Gastrocnemius medialis (tissue), 4 donors: Measurements from ENCODE around the gene ANO6. TPM values are rescaled to one million over a fixed set of nuclear protein-coding genes. Genes with fewer than 3 reads are reported as not detected.

Experiments used
- ATAC-seq, 2 donors: fragments of 150-250 bp; one replicate each; pipeline ENCODE4 v1.9.1; 2016
- DNase-seq, 2 donors: peaks; one replicate each; pipeline ENCODE4 v3.0.0-alpha.2; 2019
- H3K27ac ChIP-seq, 4 donors: fragments of 200-600 bp; sonication (generic); 1 replicate in 1 of 4; 2 replicates in 3 of 4; pipeline ENCODE4 v1.5.1; 2016 to 2018; ENCODE audit warnings: mild to moderate bottlenecking in 2 of 4, moderate library complexity in 1 of 4
- H3K27me3 ChIP-seq, 3 donors: fragments of 200-600 bp; sonication (generic) in 2 of 3; 1 replicate in 1 of 3; 2 replicates in 2 of 3; pipeline versions ENCODE4 v1.5.1 to v1.6.0; 2016 to 2019; ENCODE audit warnings: mild to moderate bottlenecking in 1 of 3, moderate library complexity in 1 of 3
- H3K36me3 ChIP-seq, 2 donors: fragments of 200-600 bp; sonication (generic) in 1 of 2; one replicate each; pipeline ENCODE4 v1.5.1; 2017 to 2018
- H3K4me1 ChIP-seq, 2 donors: fragments of 200-600 bp; sonication (generic) in 1 of 2; one replicate each; pipeline ENCODE4 v1.5.1; 2016 to 2017; ENCODE audit warnings: mild to moderate bottlenecking in 2 of 2
- H3K4me3 ChIP-seq, 4 donors: fragments of 200-600 bp; sonication (generic) in 3 of 4; 1 replicate in 1 of 4; 2 replicates in 3 of 4; pipeline ENCODE4 v1.5.1; 2016 to 2019; ENCODE audit warnings: mild to moderate bottlenecking in 2 of 4
- H3K9me3 ChIP-seq, 3 donors: fragments of 200-600 bp; sonication (generic) in 2 of 3; 1 replicate in 1 of 3; 2 replicates in 2 of 3; pipeline ENCODE4 v1.5.1; 2016 to 2019
- CTCF ChIP-seq, 5 experiments: fragments of 450-650 bp in 3 of 5; fragments of 200-600 bp in 2 of 5; sonication (generic) in 2 of 5; IDR thresholded peaks in 4 of 5; conservative IDR thresholded peaks in 1 of 5; 1 replicate in 4 of 5; 2 replicates in 1 of 5; pipeline ENCODE4 v1.5.1; 2016 to 2019; ENCODE audit warnings: antibody characterized with exemption in 5 of 5, mild to moderate bottlenecking in 3 of 5, moderate library complexity in 3 of 5
- POLR2A ChIP-seq, 2 donors: fragments of 450-650 bp; IDR thresholded peaks; one replicate each; pipeline ENCODE4 v1.6.1; 2017; ENCODE audit warnings: antibody characterized with exemption in 2 of 2, mild to moderate bottlenecking in 2 of 2, moderate library complexity in 2 of 2
- in situ Hi-C, 4 donors: fragments of 200-750 bp; cut with MboI; loops; one replicate each; pipeline versions ENCODE4 v1.15.0 to v1.8.0; 2017; ENCODE audit warnings: low sequenced_read_pairs in 4 of 4
- intact Hi-C: fragments of 100-400 bp; cut with DNase I; formaldehyde crosslinking; loops from one replicate; pipeline ENCODE4 v1.15.1; 2023; ENCODE audit warnings: low total_unique reads
- total RNA-seq, 4 donors: library from RNA; depleted of rRNA; stranded (reverse); fragments of >200 nt; gene quantifications; one replicate each; pipeline versions ENCODE4 v1.1.0 to v1.2.3, GENCODE V29; 2016

ANO6 gene
- total RNA-seq, 4 donors from 2014 or later, result 75.4 to 100 (median 91.8) TPM

GRCh38 chr12:45322810-45323209, 106.9 kb downstream of the ANO6 start:
- in situ Hi-C loops, result no loop called here
- intact Hi-C loops, result no loop called here
- no peaks in the 10 kb centered on the region for H3K9me3 ChIP-seq

GRCh38 chr12:45324391-45324790, 108.5 kb downstream of the ANO6 start:
- Histone ChIP-seq H3K9me3 (no peaks in the 10 kb centered on the region), H3K4me3 (no peak overlapping the region), H3K36me3 (no peaks in the 10 kb centered on the region), H3K27me3 (no peaks in the 10 kb centered on the region), H3K27ac (peak overlapping the region; percentile 16 to 70 (median 60)), H3K4me1 (peaks cover 73 to 77% of the 10 kb centered on the region in 2 donors)
- no peak for DNase-seq
- intact Hi-C loops, result no loop called here
- no peak for TF ChIP-seq POLR2A (IDR thresholded peaks at IDR 0.05)
- TF ChIP-seq CTCF (IDR thresholded peaks at IDR 0.05 in 4 of 5, conservative IDR thresholded peaks at IDR 0.05 in 1 of 5), result no peak
- peak; percentile 63 to 68 for ATAC-seq
- in situ Hi-C loops, result no loop called here

More at GRCh38 chr12:45322810-45323209, 106.9 kb downstream of the ANO6 start:
- H3K36me3 ChIP-seq, result no peaks in the 10 kb centered on the region
- H3K4me3 ChIP-seq, result no peak overlapping the region
- H3K27ac ChIP-seq, result peak overlapping the region in 3 of 4 donors; percentile 27 to 53 (median 48)
- H3K27me3 ChIP-seq, result no peaks in the 10 kb centered on the region
- ATAC-seq (no peak), DNase-seq (no peak)
- peaks cover 58 to 62% of the 10 kb centered on the region in 2 donors for H3K4me1 ChIP-seq
- TF ChIP-seq POLR2A (IDR thresholded peaks at IDR 0.05) (no peak), CTCF (IDR thresholded peaks at IDR 0.05 in 4 of 5, conservative IDR thresholded peaks at IDR 0.05 in 1 of 5) (no peak)

- Histone ChIP-seq H3K9me3 (no peaks in the 10 kb centered on the region), H3K4me3 (no peak overlapping the region), H3K4me1 (peaks cover 83 to 91% of the 10 kb centered on the region in 2 donors), H3K27ac (peak overlapping the region; percentile 45 to 70 (median 68)), H3K27me3 (no peaks in the 10 kb centered on the region), H3K36me3 (peaks cover 0 to 5% of the 10 kb centered on the region in 2 donors)
- ATAC-seq (peak; percentile 45 to 47), DNase-seq (no peak)
- in situ Hi-C loops, result no loop called here
- intact Hi-C loops, result no loop called here
- TF ChIP-seq CTCF (IDR thresholded peaks at IDR 0.05 in 4 of 5, conservative IDR thresholded peaks at IDR 0.05 in 1 of 5) (no peak), POLR2A (IDR thresholded peaks at IDR 0.05) (no peak)
These were observed 110.6 kb downstream of the ANO6 start for GRCh38 chr12:45326358-45326975.

- intact Hi-C loops (no loop called here), in situ Hi-C loops (no loop called here)
- H3K36me3 ChIP-seq, result peaks cover 0 to 19% of the 10 kb centered on the region in 2 donors
- no peak overlapping the region for H3K27ac ChIP-seq
- DNase-seq (no peak), ATAC-seq (no peak)
- no peak for TF ChIP-seq POLR2A (IDR thresholded peaks at IDR 0.05)
- TF ChIP-seq CTCF (IDR thresholded peaks at IDR 0.05 in 4 of 5, conservative IDR thresholded peaks at IDR 0.05 in 1 of 5), result no peak
- no peaks in the 10 kb centered on the region for H3K9me3 ChIP-seq
- H3K4me3 ChIP-seq, result no peak overlapping the region
- peaks cover 68 to 77% of the 10 kb centered on the region in 2 donors for H3K4me1 ChIP-seq
- no peaks in the 10 kb centered on the region for H3K27me3 ChIP-seq
These were observed 112.0 kb downstream of the ANO6 start for GRCh38 chr12:45327823-45328383.
